ENCODE data around the gene SRRT.

Gene SRRT

GRCh38 chr7:100887516-100888290 lies 12.8 kb downstream of the SRRT start:
- TF ChIP-seq CTCF (IDR thresholded peaks at IDR 0.05): no peak
- H3K4me1 ChIP-seq: peaks cover 5 to 31% (median 25%) of the 10 kb centered on the region in 4 donors
- DNase-seq: no peak
- H3K9me3 ChIP-seq: no peaks in the 10 kb centered on the region
- no peak overlapping the region for H3K4me3 ChIP-seq
- intact Hi-C loops (cut with DNase I; ENCODE audit: low total_unique reads): no loop called here
- peak overlapping the region in 1 of 2 donors; percentile 94 for H3K27ac ChIP-seq
- no peaks in the 10 kb centered on the region for H3K27me3 ChIP-seq
- peaks cover 54 to 63% (median 61%) of the 10 kb centered on the region in 3 donors for H3K36me3 ChIP-seq

- DNase-seq: no peak
- H3K4me1 ChIP-seq: peaks cover 5 to 31% (median 25%) of the 10 kb centered on the region in 4 donors
- intact Hi-C loops (cut with DNase I; ENCODE audit: low total_unique reads): no loop called here
These were observed 13.5 kb downstream of the SRRT start for GRCh38 chr7:100888291-100888987.

DNA sequence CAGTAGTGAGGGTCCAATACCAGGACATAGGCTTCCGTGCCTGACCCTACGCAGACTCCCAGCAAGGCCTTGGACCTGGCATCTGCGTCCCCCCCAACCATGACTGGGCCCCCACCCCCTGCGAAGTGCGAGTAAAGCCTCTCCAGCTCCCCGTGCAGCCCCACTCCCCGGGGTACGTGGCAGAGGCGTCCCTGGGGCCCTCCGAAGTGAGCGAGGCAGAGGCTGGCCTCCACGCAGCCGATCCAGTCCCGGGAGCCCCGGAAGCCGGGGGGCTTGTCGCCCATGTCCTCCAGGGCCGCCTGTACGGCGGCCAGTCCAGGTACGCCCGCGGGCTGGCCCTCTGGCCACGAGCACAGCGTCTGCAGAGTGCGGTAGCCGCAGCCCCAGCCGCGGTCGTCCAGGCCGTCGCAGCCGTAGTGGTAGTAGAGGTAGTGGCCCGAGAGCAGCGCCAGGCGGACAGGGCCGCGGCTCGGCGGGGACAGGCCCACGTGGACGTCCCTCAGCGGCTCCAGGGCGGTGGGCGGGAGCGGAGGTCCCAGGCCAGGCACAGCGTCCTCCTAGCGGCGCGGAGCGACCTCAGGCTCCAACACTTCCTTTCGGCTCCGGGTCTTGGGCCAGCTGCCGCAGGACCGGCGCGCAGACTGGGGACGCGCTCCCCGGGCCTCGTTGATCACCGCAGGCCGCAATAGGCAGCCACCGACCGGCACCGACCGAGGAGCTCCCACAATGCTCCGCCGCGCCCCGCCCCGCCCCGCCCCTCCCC lies 14.3 kb downstream of the SRRT start, which contains the start of gene UFSP1:
TSS of gene UFSP1 (minus strand) at position 728 of the 763 bp plus-strand sequence. CDS start at position 284, 444 bp downstream.
- peaks cover 42 to 48% (median 46%) of the 10 kb centered on the region in 3 donors for H3K36me3 ChIP-seq
- peak within 1 kb of the TSS; percentile 85 to 94 for H3K27ac ChIP-seq
- intact Hi-C loops (cut with DNase I; ENCODE audit: low total_unique reads): no loop called here
- H3K4me1 ChIP-seq: peaks cover 5 to 31% (median 25%) of the 10 kb centered on the region in 4 donors
- H3K9me3 ChIP-seq: no peaks in the 10 kb centered on the region
- peak within 1 kb of the TSS; percentile 59 to 67 for H3K4me3 ChIP-seq
- H3K27me3 ChIP-seq: peaks cover 0 to 12% of the 10 kb centered on the region in 2 donors
- TF ChIP-seq CTCF (IDR thresholded peaks at IDR 0.05): no peak
- DNase-seq: no peak

More at GRCh38 chr7:100888291-100888987, 13.5 kb downstream of the SRRT start:
- Histone ChIP-seq H3K27ac (peak overlapping the region; percentile 85 to 94), H3K27me3 (peaks cover 0 to 4% of the 10 kb centered on the region in 2 donors), H3K36me3 (peaks cover 47 to 55% (median 53%) of the 10 kb centered on the region in 3 donors), H3K4me3 (peak overlapping the region; percentile 59 to 67), H3K9me3 (no peaks in the 10 kb centered on the region)
- no peak for TF ChIP-seq CTCF (IDR thresholded peaks at IDR 0.05)

GRCh38 chr7:100890653-100891567 lies 16.0 kb downstream of the SRRT start:
- TF ChIP-seq CTCF (IDR thresholded peaks at IDR 0.05): no peak
- Histone ChIP-seq H3K27ac (peak overlapping the region; percentile 85 to 94), H3K36me3 (peaks cover 24 to 31% (median 29%) of the 10 kb centered on the region in 3 donors), H3K9me3 (no peaks in the 10 kb centered on the region), H3K4me3 (peak overlapping the region; percentile 59 to 67), H3K4me1 (peaks cover 5 to 48% (median 39%) of the 10 kb centered on the region in 4 donors), H3K27me3 (peaks cover 0 to 29% of the 10 kb centered on the region in 2 donors)
- no peak for DNase-seq
- intact Hi-C loops (cut with DNase I; ENCODE audit: low total_unique reads): loop anchor here (10.0 kb wide), 1 partner anchor 274 kb away; the partner anchor contains the start of gene VGF
